HEK293 (cell line): ENCODE data around the gene RNF39.

Source experiments
- BCL11A ChIP-seq: fragments of 450-650 bp; formaldehyde crosslinking; IDR thresholded peaks from 2 replicates; pipeline ENCODE4 v1.5.1; 2016; ENCODE audit warnings: low read depth, missing biosample characterization, missing genetic modification characterization
- BCL11B ChIP-seq: fragments of 450-650 bp; formaldehyde crosslinking; IDR thresholded peaks from 2 replicates; pipeline ENCODE4 v1.5.1; 2016; ENCODE audit warnings: low read depth, missing biosample characterization, missing genetic modification characterization
- EGR2 ChIP-seq: fragments of 450-650 bp; formaldehyde crosslinking; IDR thresholded peaks from 2 replicates; pipeline ENCODE4 v1.5.1; 2016; ENCODE audit warnings: low read depth, missing biosample characterization, missing genetic modification characterization
- OSR2 ChIP-seq: fragments of 450-650 bp; formaldehyde crosslinking; IDR thresholded peaks from 2 replicates; pipeline ENCODE4 v1.5.1; 2016; ENCODE audit warnings: missing biosample characterization, missing genetic modification characterization
- SCRT1 ChIP-seq: fragments of 450-650 bp; formaldehyde crosslinking; IDR thresholded peaks from 2 replicates; pipeline ENCODE4 v1.5.1; 2016; ENCODE audit warnings: missing biosample characterization, missing genetic modification characterization, borderline replicate concordance
- SP7 ChIP-seq: fragments of 450-650 bp; formaldehyde crosslinking; IDR thresholded peaks from 2 replicates; pipeline ENCODE4 v1.5.1; 2016; ENCODE audit warnings: missing biosample characterization, missing genetic modification characterization
- TCF7L2 ChIP-seq: IDR thresholded peaks from 2 replicates; pipeline ENCODE4 v1.6.1; 2011; ENCODE audit warnings: low read depth, mild to moderate bottlenecking, inconsistent platforms, low read length, moderate library complexity, borderline replicate concordance
- ZBTB1 ChIP-seq: fragments of 450-650 bp; formaldehyde crosslinking; IDR thresholded peaks from 2 replicates; pipeline ENCODE4 v1.5.1; 2016; ENCODE audit warnings: missing biosample characterization, missing genetic modification characterization
- ZBTB8A ChIP-seq: fragments of 450-650 bp; formaldehyde crosslinking; IDR thresholded peaks from 2 replicates; pipeline ENCODE4 v1.5.1; 2016; ENCODE audit warnings: missing biosample characterization, missing genetic modification characterization
- ZFHX2 ChIP-seq: fragments of 450-650 bp; formaldehyde crosslinking; conservative IDR thresholded peaks from 2 replicates; pipeline ENCODE4 v1.5.1; 2016; ENCODE audit warnings: missing biosample characterization, missing genetic modification characterization
- ZFP41 ChIP-seq: fragments of 450-650 bp; formaldehyde crosslinking; IDR thresholded peaks from 2 replicates; pipeline ENCODE4 v1.5.1; 2016; ENCODE audit warnings: missing biosample characterization, missing genetic modification characterization, borderline replicate concordance
- ZNF155 ChIP-seq: fragments of 450-650 bp; formaldehyde crosslinking; IDR thresholded peaks from 2 replicates; pipeline ENCODE4 v1.5.1; 2016; ENCODE audit warnings: missing biosample characterization, missing genetic modification characterization
- ZNF19 ChIP-seq: fragments of 450-650 bp; formaldehyde crosslinking; IDR thresholded peaks from 2 replicates; pipeline ENCODE4; 2016; ENCODE audit warnings: missing biosample characterization, missing genetic modification characterization, low read depth
- ZNF221 ChIP-seq: fragments of 450-650 bp; formaldehyde crosslinking; IDR thresholded peaks from 2 replicates; pipeline ENCODE4 v1.5.1; 2017; ENCODE audit warnings: missing biosample characterization, missing genetic modification characterization, borderline replicate concordance
- ZNF239 ChIP-seq: fragments of 450-650 bp; formaldehyde crosslinking; IDR thresholded peaks from 2 replicates; pipeline ENCODE4 v1.5.1; 2016; ENCODE audit warnings: missing biosample characterization, missing genetic modification characterization
- ZNF248 ChIP-seq: fragments of 450-650 bp; formaldehyde crosslinking; IDR thresholded peaks from 2 replicates; pipeline ENCODE4 v1.5.1; 2017; ENCODE audit warnings: missing biosample characterization, missing genetic modification characterization
- ZNF311 ChIP-seq: fragments of 450-650 bp; formaldehyde crosslinking; IDR thresholded peaks from 2 replicates; pipeline ENCODE4 v1.5.1; 2017; ENCODE audit warnings: missing biosample characterization, missing genetic modification characterization, borderline replicate concordance
- ZNF354C ChIP-seq: fragments of 450-650 bp; formaldehyde crosslinking; IDR thresholded peaks from 2 replicates; pipeline ENCODE4 v1.5.1; 2016; ENCODE audit warnings: missing biosample characterization, missing genetic modification characterization, low read depth, borderline replicate concordance
- ZNF510 ChIP-seq: fragments of 450-650 bp; formaldehyde crosslinking; IDR thresholded peaks from 2 replicates; pipeline ENCODE4 v1.5.1; 2018; ENCODE audit warnings: mild to moderate bottlenecking, missing genetic modification characterization, missing biosample characterization; ENCODE audit not compliant: insufficient replicate concordance
- ZNF514 ChIP-seq: fragments of 450-650 bp; formaldehyde crosslinking; IDR thresholded peaks from 2 replicates; pipeline ENCODE4 v1.5.1; 2016; ENCODE audit warnings: missing biosample characterization, missing genetic modification characterization
- ZNF530 ChIP-seq: fragments of 450-650 bp; formaldehyde crosslinking; IDR thresholded peaks from 2 replicates; pipeline ENCODE4 v1.5.1; 2016; ENCODE audit warnings: low read depth, missing biosample characterization, missing genetic modification characterization
- ZNF548 ChIP-seq: fragments of 450-650 bp; formaldehyde crosslinking; IDR thresholded peaks from 2 replicates; pipeline ENCODE4 v1.5.1; 2016; ENCODE audit warnings: missing biosample characterization, missing genetic modification characterization
- ZNF561 ChIP-seq: fragments of 450-650 bp; IDR thresholded peaks from 2 replicates; pipeline ENCODE4 v1.5.1; 2018; ENCODE audit warnings: missing biosample characterization, missing genetic modification characterization, borderline replicate concordance
- ZNF843 ChIP-seq: fragments of 450-650 bp; formaldehyde crosslinking; IDR thresholded peaks from 2 replicates; pipeline ENCODE4 v1.5.1; 2016; ENCODE audit warnings: missing biosample characterization, missing genetic modification characterization
- TF ChIP-seq, protein P1 (sequence below): fragments of 450-650 bp; formaldehyde crosslinking; IDR thresholded peaks from 2 replicates; pipeline ENCODE4 v1.5.1; 2016; ENCODE audit warnings: missing biosample characterization, missing genetic modification characterization
- TF ChIP-seq, protein P2 (sequence below): fragments of 450-650 bp; formaldehyde crosslinking; IDR thresholded peaks from 2 replicates; pipeline ENCODE4 v1.5.1; 2016; ENCODE audit warnings: missing biosample characterization, missing genetic modification characterization
- TF ChIP-seq, protein P3 (sequence below): fragments of 450-650 bp; formaldehyde crosslinking; IDR thresholded peaks from 2 replicates; pipeline ENCODE4 v1.5.1; 2016; ENCODE audit warnings: missing biosample characterization, missing genetic modification characterization
- TF ChIP-seq, protein P4 (sequence below): fragments of 450-650 bp; formaldehyde crosslinking; IDR thresholded peaks from 2 replicates; pipeline ENCODE4 v1.5.1; 2016; ENCODE audit warnings: missing biosample characterization, missing genetic modification characterization

The RNF39 gene

DNA sequence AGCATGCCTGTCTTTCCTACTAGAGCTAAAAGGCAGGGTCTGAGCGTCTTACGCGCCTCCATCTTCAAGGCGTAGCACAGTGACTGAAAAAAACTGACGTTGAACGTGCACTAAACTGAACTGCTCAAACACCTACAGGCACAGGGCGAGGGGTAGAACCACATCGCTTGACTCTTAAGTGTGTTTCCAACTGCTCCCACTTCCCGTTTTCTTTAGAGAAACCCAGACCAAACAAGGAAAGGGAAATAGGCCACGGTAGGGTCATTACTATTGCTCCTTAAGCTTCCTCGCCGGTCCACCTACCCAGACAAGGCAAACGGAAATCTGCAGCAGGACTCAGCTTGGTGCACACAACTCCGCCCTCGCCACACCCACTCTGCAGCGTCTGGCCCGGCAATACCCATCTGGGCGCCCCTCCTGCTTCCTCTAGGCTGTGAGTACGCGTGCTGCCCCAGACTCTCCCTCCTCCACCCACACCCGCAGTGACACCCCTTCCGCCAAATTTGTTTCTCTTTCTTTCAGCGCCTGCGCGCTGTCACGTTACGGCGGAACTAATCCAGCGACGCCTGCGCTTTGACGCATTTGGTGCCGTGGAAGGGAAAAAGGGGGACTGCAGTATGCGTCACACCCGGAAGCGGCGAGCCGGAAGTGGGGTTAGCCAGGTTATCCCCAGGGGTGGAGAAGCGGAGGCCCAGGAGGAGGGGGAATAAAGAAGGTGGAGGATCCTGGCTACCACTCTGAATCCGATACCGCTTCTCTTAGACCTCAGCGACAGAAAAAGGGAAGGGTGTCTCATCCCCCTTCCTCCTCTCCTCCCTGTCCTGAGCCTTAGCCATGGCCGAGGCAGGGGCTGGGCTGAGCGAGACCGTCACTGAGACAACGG, 8.8 kb downstream of the RNF39 start, which contains the start of gene PPP1R11 (continued):
- TF ChIP-seq TCF7L2 (peak; percentile 82), ZFP41 (tag by site-specific recombination) (no peak), ZNF311 (no peak), ZNF221 (tag by site-specific recombination) (no peak), BCL11B (tag by site-specific recombination) (no peak), ZBTB1 (no peak), SP7 (tag by site-specific recombination) (peak; percentile 74), BCL11A (no peak), ZNF248 (tag by site-specific recombination) (no peak), ZNF548 (no peak), EGR2 (tag by site-specific recombination) (peak; percentile 95), ZNF530 (tag by site-specific recombination) (no peak), ZNF510 (tag by site-specific recombination) (no peak), ZNF19 (tag by site-specific recombination) (no peak), ZFHX2 (tag by site-specific recombination) (peak; percentile 97), ZNF354C (no peak), ZNF239 (tag by site-specific recombination) (no peak), ZBTB8A (tag by site-specific recombination) (peak; percentile 67), ZNF561 (peak; percentile 94; the same call in 1 of the 2 replicates), SCRT1 (tag by site-specific recombination) (no peak), ZNF155 (no peak), ZNF514 (tag by site-specific recombination) (no peak), ZNF843 (peak; percentile 9; the same call in 1 of the 2 replicates), OSR2 (tag by site-specific recombination) (no peak)
- TF ChIP-seq, protein P1, sequence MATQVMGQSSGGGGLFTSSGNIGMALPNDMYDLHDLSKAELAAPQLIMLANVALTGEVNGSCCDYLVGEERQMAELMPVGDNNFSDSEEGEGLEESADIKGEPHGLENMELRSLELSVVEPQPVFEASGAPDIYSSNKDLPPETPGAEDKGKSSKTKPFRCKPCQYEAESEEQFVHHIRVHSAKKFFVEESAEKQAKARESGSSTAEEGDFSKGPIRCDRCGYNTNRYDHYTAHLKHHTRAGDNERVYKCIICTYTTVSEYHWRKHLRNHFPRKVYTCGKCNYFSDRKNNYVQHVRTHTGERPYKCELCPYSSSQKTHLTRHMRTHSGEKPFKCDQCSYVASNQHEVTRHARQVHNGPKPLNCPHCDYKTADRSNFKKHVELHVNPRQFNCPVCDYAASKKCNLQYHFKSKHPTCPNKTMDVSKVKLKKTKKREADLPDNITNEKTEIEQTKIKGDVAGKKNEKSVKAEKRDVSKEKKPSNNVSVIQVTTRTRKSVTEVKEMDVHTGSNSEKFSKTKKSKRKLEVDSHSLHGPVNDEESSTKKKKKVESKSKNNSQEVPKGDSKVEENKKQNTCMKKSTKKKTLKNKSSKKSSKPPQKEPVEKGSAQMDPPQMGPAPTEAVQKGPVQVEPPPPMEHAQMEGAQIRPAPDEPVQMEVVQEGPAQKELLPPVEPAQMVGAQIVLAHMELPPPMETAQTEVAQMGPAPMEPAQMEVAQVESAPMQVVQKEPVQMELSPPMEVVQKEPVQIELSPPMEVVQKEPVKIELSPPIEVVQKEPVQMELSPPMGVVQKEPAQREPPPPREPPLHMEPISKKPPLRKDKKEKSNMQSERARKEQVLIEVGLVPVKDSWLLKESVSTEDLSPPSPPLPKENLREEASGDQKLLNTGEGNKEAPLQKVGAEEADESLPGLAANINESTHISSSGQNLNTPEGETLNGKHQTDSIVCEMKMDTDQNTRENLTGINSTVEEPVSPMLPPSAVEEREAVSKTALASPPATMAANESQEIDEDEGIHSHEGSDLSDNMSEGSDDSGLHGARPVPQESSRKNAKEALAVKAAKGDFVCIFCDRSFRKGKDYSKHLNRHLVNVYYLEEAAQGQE (tag by site-specific recombination): no peak
- TF ChIP-seq, protein P2, sequence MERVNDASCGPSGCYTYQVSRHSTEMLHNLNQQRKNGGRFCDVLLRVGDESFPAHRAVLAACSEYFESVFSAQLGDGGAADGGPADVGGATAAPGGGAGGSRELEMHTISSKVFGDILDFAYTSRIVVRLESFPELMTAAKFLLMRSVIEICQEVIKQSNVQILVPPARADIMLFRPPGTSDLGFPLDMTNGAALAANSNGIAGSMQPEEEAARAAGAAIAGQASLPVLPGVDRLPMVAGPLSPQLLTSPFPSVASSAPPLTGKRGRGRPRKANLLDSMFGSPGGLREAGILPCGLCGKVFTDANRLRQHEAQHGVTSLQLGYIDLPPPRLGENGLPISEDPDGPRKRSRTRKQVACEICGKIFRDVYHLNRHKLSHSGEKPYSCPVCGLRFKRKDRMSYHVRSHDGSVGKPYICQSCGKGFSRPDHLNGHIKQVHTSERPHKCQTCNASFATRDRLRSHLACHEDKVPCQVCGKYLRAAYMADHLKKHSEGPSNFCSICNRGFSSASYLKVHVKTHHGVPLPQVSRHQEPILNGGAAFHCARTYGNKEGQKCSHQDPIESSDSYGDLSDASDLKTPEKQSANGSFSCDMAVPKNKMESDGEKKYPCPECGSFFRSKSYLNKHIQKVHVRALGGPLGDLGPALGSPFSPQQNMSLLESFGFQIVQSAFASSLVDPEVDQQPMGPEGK (tag by site-specific recombination): peak; percentile 91
- TF ChIP-seq, protein P3, sequence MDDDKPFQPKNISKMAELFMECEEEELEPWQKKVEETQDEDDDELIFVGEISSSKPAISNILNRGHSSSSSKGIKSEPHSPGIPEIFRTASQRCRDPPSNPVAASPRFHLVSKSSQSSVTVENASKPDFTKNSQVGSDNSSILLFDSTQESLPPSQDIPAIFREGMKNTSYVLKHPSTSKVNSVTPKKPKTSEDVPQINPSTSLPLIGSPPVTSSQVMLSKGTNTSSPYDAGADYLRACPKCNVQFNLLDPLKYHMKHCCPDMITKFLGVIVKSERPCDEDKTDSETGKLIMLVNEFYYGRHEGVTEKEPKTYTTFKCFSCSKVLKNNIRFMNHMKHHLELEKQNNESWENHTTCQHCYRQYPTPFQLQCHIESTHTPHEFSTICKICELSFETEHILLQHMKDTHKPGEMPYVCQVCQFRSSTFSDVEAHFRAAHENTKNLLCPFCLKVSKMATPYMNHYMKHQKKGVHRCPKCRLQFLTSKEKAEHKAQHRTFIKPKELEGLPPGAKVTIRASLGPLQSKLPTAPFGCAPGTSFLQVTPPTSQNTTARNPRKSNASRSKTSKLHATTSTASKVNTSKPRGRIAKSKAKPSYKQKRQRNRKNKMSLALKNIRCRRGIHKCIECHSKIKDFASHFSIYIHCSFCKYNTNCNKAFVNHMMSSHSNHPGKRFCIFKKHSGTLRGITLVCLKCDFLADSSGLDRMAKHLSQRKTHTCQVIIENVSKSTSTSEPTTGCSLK (tag by site-specific recombination): no peak
- TF ChIP-seq, protein P4, sequence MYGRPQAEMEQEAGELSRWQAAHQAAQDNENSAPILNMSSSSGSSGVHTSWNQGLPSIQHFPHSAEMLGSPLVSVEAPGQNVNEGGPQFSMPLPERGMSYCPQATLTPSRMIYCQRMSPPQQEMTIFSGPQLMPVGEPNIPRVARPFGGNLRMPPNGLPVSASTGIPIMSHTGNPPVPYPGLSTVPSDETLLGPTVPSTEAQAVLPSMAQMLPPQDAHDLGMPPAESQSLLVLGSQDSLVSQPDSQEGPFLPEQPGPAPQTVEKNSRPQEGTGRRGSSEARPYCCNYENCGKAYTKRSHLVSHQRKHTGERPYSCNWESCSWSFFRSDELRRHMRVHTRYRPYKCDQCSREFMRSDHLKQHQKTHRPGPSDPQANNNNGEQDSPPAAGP (tag by site-specific recombination): peak; percentile 33
